ENCODE results near the gene NCKAP5. TPM values are rescaled to one million over a fixed set of nuclear protein-coding genes. Genes with fewer than 3 reads are reported as not detected.

The NCKAP5 gene
- total and polyA plus RNA-seq, 9 of the 15 experiments (the other 6 are each of a cell fraction or from before 2014, with no cell fraction given): not detected

DNA sequence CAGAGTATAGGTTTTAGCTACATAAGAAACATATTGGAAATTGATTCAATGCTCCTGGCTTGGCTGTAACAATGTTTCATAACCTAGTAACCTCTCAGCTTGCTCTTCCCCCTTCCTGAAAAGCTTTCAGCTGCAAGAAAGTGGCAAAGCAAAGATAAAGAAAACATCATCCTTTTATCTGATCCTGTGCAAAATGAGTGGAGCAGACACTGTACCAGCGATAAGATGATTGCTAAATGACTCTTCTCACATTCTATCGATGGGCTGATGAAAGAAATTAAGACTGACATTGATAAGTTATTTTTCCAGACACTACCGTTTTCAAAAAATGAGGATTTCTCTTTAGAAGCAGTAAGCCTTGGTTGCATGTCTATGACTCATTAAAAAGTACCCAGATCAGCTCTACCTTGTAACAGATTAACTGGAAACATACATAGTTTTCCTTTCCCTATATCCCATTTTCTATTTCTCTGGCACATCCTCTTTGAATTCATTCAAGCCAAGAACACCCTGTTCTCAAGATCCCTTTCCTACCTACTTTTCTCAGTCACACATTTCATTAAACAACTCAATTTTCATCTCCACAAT is 811.2 kb downstream of the NCKAP5 start:
- DNase-seq (ENCODE audit: extremely low read depth in 1 of 4, low spot score in 3 of 4) (no peak), ATAC-seq (no peak), FAIRE-seq (no peak)
- WGBS (ENCODE audit: insufficient coverage, low coverage, missing lambda C conversion rate): 3% methylated on average over 3 of the region's 3 CpGs
- Histone ChIP-seq H3K36me3 (ENCODE audit: control insufficient read depth, insufficient read depth, low read length) (no peaks in the 10 kb centered on the region), H3K9ac (ENCODE audit: insufficient read depth in 1 of 2, low read depth in 2 of 2, low read length in 2 of 2) (no peak overlapping the region), H3K9me1 (ENCODE audit: control insufficient read depth, insufficient read depth, low read length) (no peaks in the 10 kb centered on the region), H3K9me3 (replicated peaks; ENCODE audit: control insufficient read depth, insufficient read depth, low read depth, low read length) (no peaks in the 10 kb centered on the region), H3K4me1 (replicated peaks in 1 of 2; ENCODE audit: control insufficient read depth in 2 of 2, insufficient read depth in 2 of 2, low read length in 2 of 2) (no peaks in the 10 kb centered on the region), H3K4me2 (ENCODE audit: insufficient read depth, low read length) (no peak overlapping the region), H3K27ac (ENCODE audit: extremely low read depth, low read depth, low read length) (no peak overlapping the region), H3K79me2 (ENCODE audit: control insufficient read depth, insufficient read depth, low read length) (no peaks in the 10 kb centered on the region), H4K20me1 (replicated peaks; ENCODE audit: control insufficient read depth, insufficient read depth, low read length) (no peaks in the 10 kb centered on the region), H3K4me3 (no peak overlapping the region), H3K27me3 (ENCODE audit: control insufficient read depth in 2 of 2, insufficient read depth in 2 of 2, low read length in 2 of 2) (no peaks in the 10 kb centered on the region), H2AFZ (ENCODE audit: low read depth, low read length) (no peak overlapping the region)
- ChIA-PET POLR2A (interaction anchor here (0.7 kb wide), 1 partner anchor 8 kb away, joined by 3 read pairs; no protein-coding TSS in a partner anchor), CTCF (ENCODE audit: low intra/inter-chr PET ratio) (no interaction called here)
- intact Hi-C loops (cut with micrococcal nuclease): no loop called here
- no TSS peak for BruUV-seq (replicated peaks)
- in situ Hi-C loops (cut with MboI): no loop called here
- TF ChIP-seq, protein P1, sequence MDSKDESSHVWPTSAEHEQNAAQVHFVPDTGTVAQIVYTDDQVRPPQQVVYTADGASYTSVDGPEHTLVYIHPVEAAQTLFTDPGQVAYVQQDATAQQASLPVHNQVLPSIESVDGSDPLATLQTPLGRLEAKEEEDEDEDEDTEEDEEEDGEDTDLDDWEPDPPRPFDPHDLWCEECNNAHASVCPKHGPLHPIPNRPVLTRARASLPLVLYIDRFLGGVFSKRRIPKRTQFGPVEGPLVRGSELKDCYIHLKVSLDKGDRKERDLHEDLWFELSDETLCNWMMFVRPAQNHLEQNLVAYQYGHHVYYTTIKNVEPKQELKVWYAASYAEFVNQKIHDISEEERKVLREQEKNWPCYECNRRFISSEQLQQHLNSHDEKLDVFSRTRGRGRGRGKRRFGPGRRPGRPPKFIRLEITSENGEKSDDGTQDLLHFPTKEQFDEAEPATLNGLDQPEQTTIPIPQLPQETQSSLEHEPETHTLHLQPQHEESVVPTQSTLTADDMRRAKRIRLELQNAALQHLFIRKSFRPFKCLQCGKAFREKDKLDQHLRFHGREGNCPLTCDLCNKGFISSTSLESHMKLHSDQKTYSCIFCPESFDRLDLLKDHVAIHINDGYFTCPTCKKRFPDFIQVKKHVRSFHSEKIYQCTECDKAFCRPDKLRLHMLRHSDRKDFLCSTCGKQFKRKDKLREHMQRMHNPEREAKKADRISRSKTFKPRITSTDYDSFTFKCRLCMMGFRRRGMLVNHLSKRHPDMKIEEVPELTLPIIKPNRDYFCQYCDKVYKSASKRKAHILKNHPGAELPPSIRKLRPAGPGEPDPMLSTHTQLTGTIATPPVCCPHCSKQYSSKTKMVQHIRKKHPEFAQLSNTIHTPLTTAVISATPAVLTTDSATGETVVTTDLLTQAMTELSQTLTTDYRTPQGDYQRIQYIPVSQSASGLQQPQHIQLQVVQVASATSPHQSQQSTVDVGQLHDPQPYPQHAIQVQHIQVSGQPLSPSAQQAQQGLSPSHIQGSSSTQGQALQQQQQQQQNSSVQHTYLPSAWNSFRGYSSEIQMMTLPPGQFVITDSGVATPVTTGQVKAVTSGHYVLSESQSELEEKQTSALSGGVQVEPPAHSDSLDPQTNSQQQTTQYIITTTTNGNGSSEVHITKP (IDR thresholded peaks at IDR 0.05; ENCODE audit: partially characterized antibody): no peak
- TF ChIP-seq CCNT2 (IDR thresholded peaks at IDR 0.05; ENCODE audit: borderline replicate concordance, extremely low read depth, insufficient read length, low read depth, low read length) (no peak), ZNF407 (IDR thresholded peaks at IDR 0.05; ENCODE audit: low read depth) (no peak), CBX3 (IDR thresholded peaks at IDR 0.05; ENCODE audit: borderline replicate concordance in 1 of 2, low read length in 2 of 2) (no peak), TBP (optimal IDR thresholded peaks at IDR 0.05; ENCODE audit: low read depth, low read length) (no peak), RBM22 (IDR thresholded peaks at IDR 0.05; ENCODE audit: low read depth, low read length, poor library complexity, severe bottlenecking) (no peak), ZNF830 (CRISPR knock-in tag; IDR thresholded peaks at IDR 0.05) (no peak), CC2D1A (IDR thresholded peaks at IDR 0.05) (no peak)
- TF ChIP-seq, protein P2, sequence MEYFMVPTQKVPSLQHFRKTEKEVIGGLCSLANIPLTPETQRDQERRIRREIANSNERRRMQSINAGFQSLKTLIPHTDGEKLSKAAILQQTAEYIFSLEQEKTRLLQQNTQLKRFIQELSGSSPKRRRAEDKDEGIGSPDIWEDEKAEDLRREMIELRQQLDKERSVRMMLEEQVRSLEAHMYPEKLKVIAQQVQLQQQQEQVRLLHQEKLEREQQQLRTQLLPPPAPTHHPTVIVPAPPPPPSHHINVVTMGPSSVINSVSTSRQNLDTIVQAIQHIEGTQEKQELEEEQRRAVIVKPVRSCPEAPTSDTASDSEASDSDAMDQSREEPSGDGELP (CRISPR knock-in tag; IDR thresholded peaks at IDR 0.05; ENCODE audit: borderline replicate concordance): no peak

Data from K562 (cell line).